Loucy (cell line): ENCODE results near the gene NPBWR2.

Experiments
- H2AFZ ChIP-seq: fragments of 200-600 bp; sonication (generic); 2 replicates; pipeline ENCODE4 v1.6.0; 2016; ENCODE audit warnings: antibody characterized with exemption, mild to moderate bottlenecking, low read length, moderate library complexity
- H3F3A ChIP-seq: fragments of 200-600 bp; 2 replicates; pipeline ENCODE4 v1.6.0; 2016; ENCODE audit warnings: antibody characterized with exemption, low read depth, mild to moderate bottlenecking
- H3K27me3 ChIP-seq: fragments of 200-600 bp; sonication (generic); 2 replicates; pipeline ENCODE4 v1.6.1; 2014; ENCODE audit warnings: low read length, mild to moderate bottlenecking; ENCODE audit not compliant: insufficient read depth, poor library complexity, severe bottlenecking
- H3K36me3 ChIP-seq: fragments of 200-600 bp; sonication (generic); 2 replicates; pipeline ENCODE4 v1.6.1; 2016; ENCODE audit warnings: low read length; ENCODE audit not compliant: insufficient read depth
- H3K4me1 ChIP-seq: fragments of 200-600 bp; sonication (generic); 2 replicates; pipeline ENCODE4 v1.5.1; 2014; ENCODE audit warnings: low read length, mild to moderate bottlenecking; ENCODE audit not compliant: insufficient read depth, poor library complexity, severe bottlenecking
- H3K4me2 ChIP-seq: fragments of 200-600 bp; sonication (generic); 2 replicates; pipeline ENCODE4 v1.6.0; 2014; ENCODE audit warnings: antibody characterized with exemption, low read length, low read depth, mild to moderate bottlenecking; ENCODE audit not compliant: poor library complexity, severe bottlenecking
- H3K4me3 ChIP-seq: fragments of 200-600 bp; sonication (generic); 2 replicates; pipeline ENCODE4 v1.5.1; 2014; ENCODE audit warnings: low read length, mild to moderate bottlenecking, mixed read lengths; ENCODE audit not compliant: poor library complexity, severe bottlenecking
- H3K79me2 ChIP-seq: fragments of 200-600 bp; sonication (generic); 2 replicates; pipeline ENCODE4 v1.6.1; 2014; ENCODE audit warnings: low read length; ENCODE audit not compliant: insufficient read depth
- H3K9ac ChIP-seq: fragments of 200-600 bp; sonication (generic); 2 replicates; pipeline ENCODE4 v1.6.0; 2014; ENCODE audit warnings: mild to moderate bottlenecking, low read depth, low read length, moderate library complexity; ENCODE audit not compliant: poor library complexity, severe bottlenecking
- H3K9me2 ChIP-seq: fragments of 200-600 bp; sonication (generic); replicated peaks from 2 replicates; pipeline ENCODE4 v1.6.1; 2016; ENCODE audit warnings: low read depth, low read length, mixed read lengths
- H3K9me3 ChIP-seq: fragments of 200-600 bp; sonication (generic); 2 replicates; pipeline ENCODE4 v1.6.1; 2014; ENCODE audit warnings: mild to moderate bottlenecking, antibody characterized with exemption, low read length, low read depth; ENCODE audit not compliant: insufficient read depth
- H4K20me1 ChIP-seq: fragments of 200-600 bp; sonication (generic); 2 replicates; pipeline ENCODE4 v1.6.0; 2014; ENCODE audit warnings: antibody characterized with exemption, low read length, mild to moderate bottlenecking; ENCODE audit not compliant: insufficient read depth, poor library complexity, severe bottlenecking
- EZH2phosphoT487 ChIP-seq: fragments of 200-600 bp; IDR thresholded peaks from 2 replicates; pipeline ENCODE4 v1.6.1; 2018; ENCODE audit warnings: antibody characterized with exemption, mild to moderate bottlenecking, moderate library complexity, borderline replicate concordance
- TF ChIP-seq, protein P1 (sequence below): fragments of 200-600 bp; sonication (generic); conservative IDR thresholded peaks from 2 replicates; pipeline ENCODE4 v1.5.1; 2014; ENCODE audit warnings: mild to moderate bottlenecking, antibody characterized with exemption, low read length

Gene NPBWR2

DNA sequence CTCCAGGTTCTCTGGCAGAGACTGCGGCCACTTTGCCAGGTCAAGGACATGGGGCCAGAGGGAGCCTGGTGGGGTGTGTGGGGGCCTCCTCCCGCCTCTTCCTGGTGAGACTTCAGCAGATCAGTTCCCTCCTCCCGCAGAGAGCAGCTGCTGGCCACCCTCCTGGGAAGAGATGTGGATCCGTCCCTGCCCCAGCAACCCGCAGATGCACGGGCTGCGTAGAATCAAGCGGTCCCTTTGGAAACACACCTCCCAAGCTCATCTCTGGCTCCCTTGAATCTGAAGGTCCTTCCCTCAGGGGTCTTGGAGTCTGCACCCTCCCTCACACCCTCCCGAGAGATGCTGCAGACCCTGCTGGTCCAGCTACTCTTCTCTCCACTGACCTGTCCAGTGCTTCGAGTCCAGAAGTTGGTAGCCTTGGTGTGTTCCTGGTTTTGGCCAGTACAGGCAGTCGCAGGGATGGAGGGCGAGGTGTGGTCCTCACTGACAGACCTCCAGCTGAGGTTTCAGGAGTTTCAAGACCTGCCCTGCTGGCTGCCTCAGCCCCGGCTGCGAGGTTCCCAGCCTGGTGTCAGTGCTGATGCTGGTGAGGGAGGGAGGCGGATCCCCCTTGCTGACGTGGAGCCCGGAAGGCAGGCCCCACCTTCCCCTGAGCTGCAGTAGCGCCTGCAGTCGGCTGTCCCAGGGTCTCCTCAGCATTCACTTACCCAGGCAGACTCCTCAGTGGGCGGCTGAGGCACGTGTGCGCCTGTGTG lies at the start of gene NPBWR2:
Gene NPBWR2 (minus strand): TSS at position 585 of the 755 bp plus-strand sequence. CDS start 734 bp downstream, outside the sequence.
- no peaks in the 10 kb centered on the region for H4K20me1 ChIP-seq
- H3K9ac ChIP-seq, result no peak within 1 kb of the TSS
- H2AFZ ChIP-seq, result no peak within 1 kb of the TSS
- H3F3A ChIP-seq, result no peaks in the 10 kb centered on the region
- H3K4me3 ChIP-seq, result no peak within 1 kb of the TSS
- no peaks in the 10 kb centered on the region for H3K9me3 ChIP-seq
- H3K4me2 ChIP-seq, result no peak within 1 kb of the TSS
- no peaks in the 10 kb centered on the region for H3K79me2 ChIP-seq
- no peaks in the 10 kb centered on the region for H3K36me3 ChIP-seq
- H3K4me1 ChIP-seq, result peaks cover 3% of the 10 kb centered on the region
- TF ChIP-seq, protein P1, sequence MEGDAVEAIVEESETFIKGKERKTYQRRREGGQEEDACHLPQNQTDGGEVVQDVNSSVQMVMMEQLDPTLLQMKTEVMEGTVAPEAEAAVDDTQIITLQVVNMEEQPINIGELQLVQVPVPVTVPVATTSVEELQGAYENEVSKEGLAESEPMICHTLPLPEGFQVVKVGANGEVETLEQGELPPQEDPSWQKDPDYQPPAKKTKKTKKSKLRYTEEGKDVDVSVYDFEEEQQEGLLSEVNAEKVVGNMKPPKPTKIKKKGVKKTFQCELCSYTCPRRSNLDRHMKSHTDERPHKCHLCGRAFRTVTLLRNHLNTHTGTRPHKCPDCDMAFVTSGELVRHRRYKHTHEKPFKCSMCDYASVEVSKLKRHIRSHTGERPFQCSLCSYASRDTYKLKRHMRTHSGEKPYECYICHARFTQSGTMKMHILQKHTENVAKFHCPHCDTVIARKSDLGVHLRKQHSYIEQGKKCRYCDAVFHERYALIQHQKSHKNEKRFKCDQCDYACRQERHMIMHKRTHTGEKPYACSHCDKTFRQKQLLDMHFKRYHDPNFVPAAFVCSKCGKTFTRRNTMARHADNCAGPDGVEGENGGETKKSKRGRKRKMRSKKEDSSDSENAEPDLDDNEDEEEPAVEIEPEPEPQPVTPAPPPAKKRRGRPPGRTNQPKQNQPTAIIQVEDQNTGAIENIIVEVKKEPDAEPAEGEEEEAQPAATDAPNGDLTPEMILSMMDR, result no peak
- no peak for TF ChIP-seq EZH2phosphoT487
- H3K9me2 ChIP-seq, result no peaks in the 10 kb centered on the region
- H3K27me3 ChIP-seq, result no peaks in the 10 kb centered on the region

- Histone ChIP-seq H3K4me2 (no peak overlapping the region), H2AFZ (no peak overlapping the region), H3K4me3 (no peak overlapping the region), H3K9ac (no peak overlapping the region), H3F3A (no peaks in the 10 kb centered on the region), H3K9me3 (no peaks in the 10 kb centered on the region), H3K4me1 (no peaks in the 10 kb centered on the region), H3K79me2 (no peaks in the 10 kb centered on the region), H3K27me3 (no peaks in the 10 kb centered on the region), H3K36me3 (no peaks in the 10 kb centered on the region), H3K9me2 (no peaks in the 10 kb centered on the region), H4K20me1 (no peaks in the 10 kb centered on the region)
- no peak for TF ChIP-seq EZH2phosphoT487
- TF ChIP-seq, protein P1, result no peak
Measured at GRCh38 chr20:64156136-64156885, 48.9 kb upstream of the NPBWR2 start.

DNA sequence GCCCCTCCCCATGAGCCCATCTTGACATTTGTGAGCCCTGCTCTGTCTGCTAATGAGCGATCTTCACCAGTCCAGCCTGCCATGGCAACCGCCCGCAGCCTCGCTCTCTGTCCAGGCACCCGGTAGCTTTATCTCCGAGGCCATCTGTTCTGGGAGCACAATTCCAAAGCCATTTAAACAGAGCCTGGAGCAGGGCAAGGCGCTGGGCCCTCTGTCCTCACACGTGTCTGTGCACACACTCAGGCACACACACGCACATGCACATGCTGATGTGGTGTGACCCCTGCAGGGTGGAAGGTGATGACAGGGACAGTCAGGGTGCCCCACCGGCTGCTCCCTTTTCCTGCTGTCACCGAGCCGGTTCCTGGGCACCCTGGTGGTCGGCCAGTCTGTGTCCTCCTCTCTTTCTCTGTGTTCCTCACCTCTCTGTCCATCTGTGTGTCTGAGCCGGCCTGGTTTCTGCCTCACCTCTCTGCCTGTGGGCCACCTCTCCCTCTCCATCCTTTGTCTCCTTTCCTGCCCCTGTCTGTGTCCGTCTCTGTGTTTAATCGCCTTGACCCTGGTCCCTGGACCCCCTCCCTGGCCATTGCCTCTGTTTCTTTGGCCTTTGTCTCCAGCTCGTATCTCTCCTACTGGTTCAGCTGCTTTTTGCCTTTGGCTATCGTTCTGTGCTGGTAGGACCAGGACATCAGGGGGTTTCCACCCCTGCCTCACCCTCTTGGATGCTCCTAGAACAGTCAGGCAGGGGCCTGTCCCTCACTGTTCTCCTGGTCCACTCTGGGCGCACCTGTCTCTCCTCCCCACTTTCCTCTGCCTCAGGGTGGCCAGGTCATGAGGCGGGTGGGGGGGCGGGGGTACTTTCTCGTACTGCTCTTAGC lies 48.1 kb upstream of the NPBWR2 start:
- no peaks in the 10 kb centered on the region for H3K27me3 ChIP-seq
- no peaks in the 10 kb centered on the region for H4K20me1 ChIP-seq
- peaks cover under 1% of the 10 kb centered on the region; the same call in 1 of the 2 replicates for H3K9me3 ChIP-seq
- H3K9me2 ChIP-seq, result no peaks in the 10 kb centered on the region
- no peaks in the 10 kb centered on the region for H3K4me1 ChIP-seq
- no peaks in the 10 kb centered on the region for H3K79me2 ChIP-seq
- H3F3A ChIP-seq, result no peaks in the 10 kb centered on the region
- H3K9ac ChIP-seq, result no peak overlapping the region
- no peaks in the 10 kb centered on the region for H3K36me3 ChIP-seq
- H3K4me2 ChIP-seq, result no peak overlapping the region
- no peak overlapping the region for H2AFZ ChIP-seq
- H3K4me3 ChIP-seq, result no peak overlapping the region
- TF ChIP-seq, protein P1, result no peak
- no peak for TF ChIP-seq EZH2phosphoT487
